ENCODE results near the gene SLC25A13. TPM values are rescaled to one million over a fixed set of nuclear protein-coding genes. Genes with fewer than 3 reads are reported as not detected.

SLC25A13 gene
- total RNA-seq, 1 donor from 2014 or later = 44.0 TPM

- H3K27me3 ChIP-seq (ENCODE audit: control insufficient read depth, insufficient read depth, low read length) = no peaks in the 10 kb centered on the region
- TF ChIP-seq, protein P1, sequence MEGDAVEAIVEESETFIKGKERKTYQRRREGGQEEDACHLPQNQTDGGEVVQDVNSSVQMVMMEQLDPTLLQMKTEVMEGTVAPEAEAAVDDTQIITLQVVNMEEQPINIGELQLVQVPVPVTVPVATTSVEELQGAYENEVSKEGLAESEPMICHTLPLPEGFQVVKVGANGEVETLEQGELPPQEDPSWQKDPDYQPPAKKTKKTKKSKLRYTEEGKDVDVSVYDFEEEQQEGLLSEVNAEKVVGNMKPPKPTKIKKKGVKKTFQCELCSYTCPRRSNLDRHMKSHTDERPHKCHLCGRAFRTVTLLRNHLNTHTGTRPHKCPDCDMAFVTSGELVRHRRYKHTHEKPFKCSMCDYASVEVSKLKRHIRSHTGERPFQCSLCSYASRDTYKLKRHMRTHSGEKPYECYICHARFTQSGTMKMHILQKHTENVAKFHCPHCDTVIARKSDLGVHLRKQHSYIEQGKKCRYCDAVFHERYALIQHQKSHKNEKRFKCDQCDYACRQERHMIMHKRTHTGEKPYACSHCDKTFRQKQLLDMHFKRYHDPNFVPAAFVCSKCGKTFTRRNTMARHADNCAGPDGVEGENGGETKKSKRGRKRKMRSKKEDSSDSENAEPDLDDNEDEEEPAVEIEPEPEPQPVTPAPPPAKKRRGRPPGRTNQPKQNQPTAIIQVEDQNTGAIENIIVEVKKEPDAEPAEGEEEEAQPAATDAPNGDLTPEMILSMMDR (IDR thresholded peaks at IDR 0.05; ENCODE audit: insufficient read depth, low read length, poor library complexity, severe bottlenecking) = no peak
- no peak overlapping the region for H3K4me3 ChIP-seq (ENCODE audit: low read depth, low read length)
- no peak for DNase-seq (ENCODE audit: low read depth)
- H3K36me3 ChIP-seq (ENCODE audit: control insufficient read depth, insufficient read depth, low read length) = no peaks in the 10 kb centered on the region
Measured at GRCh38 chr7:96253441-96253840, 68.5 kb downstream of the SLC25A13 start.

DNA sequence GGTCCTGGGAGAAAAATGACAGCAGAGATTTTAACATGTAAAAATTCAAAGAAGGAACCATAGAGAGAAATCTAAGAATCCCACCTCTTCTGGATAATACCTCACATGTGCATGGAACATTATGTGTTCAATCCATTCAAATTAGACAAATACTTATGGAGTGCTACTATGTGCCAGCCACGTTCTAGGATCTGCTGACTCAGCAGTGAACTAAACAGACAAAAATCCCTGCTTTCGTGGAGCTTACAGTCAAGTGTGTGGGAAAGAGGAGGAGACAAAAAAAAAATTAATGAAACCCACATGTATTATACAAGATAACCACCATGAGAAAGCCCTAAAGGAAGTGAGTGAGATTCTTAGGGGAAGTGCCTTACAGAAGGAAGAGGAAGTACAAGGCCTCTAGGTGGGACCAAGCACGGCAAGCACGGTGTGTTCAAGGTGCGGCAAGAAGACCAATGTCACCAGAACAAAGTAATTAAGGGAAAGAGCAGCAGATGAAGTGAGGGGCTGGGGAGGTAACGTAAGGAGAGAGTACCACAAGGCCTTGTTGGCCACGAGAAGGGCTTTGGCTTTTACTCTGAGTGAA is 71.0 kb downstream of the SLC25A13 start:
- H3K4me3 ChIP-seq (ENCODE audit: low read depth, low read length) = no peak overlapping the region
- TF ChIP-seq, protein P1 (IDR thresholded peaks at IDR 0.05; ENCODE audit: insufficient read depth, low read length, poor library complexity, severe bottlenecking) = no peak

DNA sequence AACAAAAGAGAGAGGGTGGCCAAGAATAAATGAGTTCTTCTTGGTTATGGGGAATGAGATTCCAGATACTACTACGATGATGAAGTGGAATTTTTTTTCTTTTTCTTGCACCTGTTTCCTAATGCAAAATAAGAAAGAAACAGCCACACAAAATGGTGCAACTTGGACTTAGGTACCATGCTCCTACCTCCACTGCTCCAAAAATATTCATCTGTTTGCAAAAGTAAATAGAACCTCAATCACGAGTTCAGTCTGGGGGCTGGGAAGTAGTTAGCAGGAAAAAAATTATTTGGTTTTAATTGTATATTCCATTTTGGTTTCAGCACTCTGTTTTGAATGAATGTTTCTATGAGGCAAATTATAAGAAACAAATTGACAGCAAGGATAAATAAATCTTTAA is 73.5 kb downstream of the SLC25A13 start:
- TF ChIP-seq, protein P1 (IDR thresholded peaks at IDR 0.05; ENCODE audit: insufficient read depth, low read length, poor library complexity, severe bottlenecking) = no peak
- no peak for DNase-seq (ENCODE audit: low read depth)
- no peaks in the 10 kb centered on the region for H3K36me3 ChIP-seq (ENCODE audit: control insufficient read depth, insufficient read depth, low read length)
- no peaks in the 10 kb centered on the region for H3K27me3 ChIP-seq (ENCODE audit: control insufficient read depth, insufficient read depth, low read length)
- H3K4me3 ChIP-seq (ENCODE audit: low read depth, low read length) = no peak overlapping the region

More for the DNA sequence above, 71.0 kb downstream of the SLC25A13 start:
- no peaks in the 10 kb centered on the region for H3K36me3 ChIP-seq (ENCODE audit: control insufficient read depth, insufficient read depth, low read length)
- H3K27me3 ChIP-seq (ENCODE audit: control insufficient read depth, insufficient read depth, low read length) = no peaks in the 10 kb centered on the region
- DNase-seq (ENCODE audit: low read depth) = no peak

- H3K36me3 ChIP-seq (ENCODE audit: control insufficient read depth, insufficient read depth, low read length) = no peaks in the 10 kb centered on the region
- no peaks in the 10 kb centered on the region for H3K27me3 ChIP-seq (ENCODE audit: control insufficient read depth, insufficient read depth, low read length)
- H3K4me3 ChIP-seq (ENCODE audit: low read depth, low read length) = no peak overlapping the region
- DNase-seq (ENCODE audit: low read depth) = no peak
- TF ChIP-seq, protein P1 (IDR thresholded peaks at IDR 0.05; ENCODE audit: insufficient read depth, low read length, poor library complexity, severe bottlenecking) = no peak
Measured at GRCh38 chr7:96246919-96247318, 75.0 kb downstream of the SLC25A13 start.

DNA sequence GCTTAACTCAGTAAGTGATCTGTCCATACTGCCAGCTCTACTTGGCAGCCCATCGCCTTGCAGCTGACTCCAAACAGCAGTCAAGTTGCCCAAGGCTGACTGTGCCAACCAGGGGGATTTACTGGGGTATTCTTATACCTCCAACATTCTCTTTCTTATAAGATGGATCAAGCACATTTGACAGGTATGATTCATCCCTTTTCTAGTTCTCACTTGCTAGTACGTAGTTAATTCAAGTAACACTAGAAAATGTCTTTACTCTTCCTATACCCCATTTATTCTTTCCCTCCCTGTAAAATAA is 77.0 kb downstream of the SLC25A13 start:
- DNase-seq (ENCODE audit: low read depth) = no peak
- Histone ChIP-seq H3K36me3 (ENCODE audit: control insufficient read depth, insufficient read depth, low read length) (no peaks in the 10 kb centered on the region), H3K27me3 (ENCODE audit: control insufficient read depth, insufficient read depth, low read length) (no peaks in the 10 kb centered on the region), H3K4me3 (ENCODE audit: low read depth, low read length) (no peak overlapping the region)
- TF ChIP-seq, protein P1 (IDR thresholded peaks at IDR 0.05; ENCODE audit: insufficient read depth, low read length, poor library complexity, severe bottlenecking) = no peak

DNA sequence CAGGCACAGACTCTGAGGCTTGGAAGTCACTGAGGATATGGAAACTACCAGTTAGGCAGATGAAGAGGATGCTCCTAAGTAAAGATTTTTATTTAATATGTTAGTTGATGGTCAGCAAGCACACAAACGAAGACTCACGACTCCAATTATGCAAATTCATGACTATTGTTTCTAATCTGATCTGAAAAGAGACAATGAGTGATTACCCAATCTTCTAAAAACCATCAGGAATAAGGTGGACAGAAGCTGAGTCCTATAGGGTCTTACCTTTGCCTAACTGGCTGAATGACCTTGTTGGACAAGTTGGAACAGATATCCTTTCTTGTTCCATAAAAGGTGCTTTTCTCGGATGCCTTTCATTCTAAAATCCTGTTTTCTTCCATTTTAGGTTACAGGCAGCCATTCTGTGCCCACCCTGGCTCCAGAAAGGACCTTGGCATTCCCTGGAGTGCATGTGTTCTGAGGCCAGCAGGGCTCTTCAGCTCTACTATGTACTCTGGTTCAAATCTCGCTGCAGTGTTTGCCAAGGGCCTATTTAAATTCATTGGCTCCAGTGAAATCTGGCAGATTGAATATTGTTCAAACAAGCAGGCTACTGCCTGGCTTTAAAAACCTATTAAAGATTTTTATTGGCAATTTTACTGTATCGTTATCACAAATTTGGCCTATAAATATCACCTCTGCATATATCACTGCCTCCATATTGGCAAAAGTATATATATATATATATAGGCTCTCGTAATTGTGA is 77.5 kb downstream of the SLC25A13 start:
- DNase-seq (ENCODE audit: low read depth) = no peak
- no peaks in the 10 kb centered on the region for H3K27me3 ChIP-seq (ENCODE audit: control insufficient read depth, insufficient read depth, low read length)
- TF ChIP-seq, protein P1 (IDR thresholded peaks at IDR 0.05; ENCODE audit: insufficient read depth, low read length, poor library complexity, severe bottlenecking) = no peak
- no peaks in the 10 kb centered on the region for H3K36me3 ChIP-seq (ENCODE audit: control insufficient read depth, insufficient read depth, low read length)
- no peak overlapping the region for H3K4me3 ChIP-seq (ENCODE audit: low read depth, low read length)
